Esophagus (tissue), 2 donors: ENCODE measurements around the gene HAND1. TPM values are rescaled to one million over a fixed set of nuclear protein-coding genes. Genes with fewer than 3 reads are reported as not detected.

Experiments used
- H3K27ac ChIP-seq, 2 donors: one replicate each; pipeline ENCODE4 v1.5.1; 2013; ENCODE audit warnings: low read depth in 2 of 2, mild to moderate bottlenecking in 2 of 2, inconsistent platforms in 1 of 2, low read length in 1 of 2, moderate library complexity in 1 of 2
- H3K27me3 ChIP-seq, 2 donors: one replicate each; pipeline ENCODE4 v1.6.1; 2013; ENCODE audit warnings: low read length in 2 of 2, control low read depth in 1 of 2, mild to moderate bottlenecking in 1 of 2; ENCODE audit not compliant: insufficient read depth in 2 of 2, control insufficient read depth in 1 of 2
- H3K36me3 ChIP-seq, 2 donors: one replicate each; pipeline ENCODE4 v1.6.1; 2013; ENCODE audit warnings: low read length in 1 of 2; ENCODE audit not compliant: control insufficient read depth in 2 of 2, insufficient read depth in 2 of 2
- H3K4me1 ChIP-seq, 2 donors: one replicate each; pipeline ENCODE4 v1.6.1; 2013; ENCODE audit warnings: low read length in 1 of 2; ENCODE audit not compliant: control insufficient read depth in 2 of 2, insufficient read depth in 2 of 2
- H3K4me3 ChIP-seq, 2 donors: one replicate each; pipeline ENCODE4 v1.5.1; 2013; ENCODE audit warnings: low read length in 2 of 2, mild to moderate bottlenecking in 2 of 2, low read depth in 1 of 2, moderate library complexity in 1 of 2
- H3K9me3 ChIP-seq, 2 donors: one replicate each; pipeline ENCODE4 v1.6.1; 2013; ENCODE audit warnings: mild to moderate bottlenecking in 2 of 2, low read depth in 1 of 2, low read length in 1 of 2, moderate library complexity in 1 of 2; ENCODE audit not compliant: control insufficient read depth in 2 of 2, insufficient read depth in 1 of 2
- WGBS, 2 donors: extraction: QIAGEN DNeasy Blood & Tissue Kit; methylation state at CpG; one replicate each; pipeline ENCODE4 v1.1.7; 2013; 5-methylcytosine and 5-hydroxymethylcytosine counted together
- polyA plus RNA-seq, 2 donors: library from polyadenylated mRNA; stranded (reverse); fragments of 200-250 nt; gene quantifications; one replicate each; pipeline ENCODE4 v1.2.3, GENCODE V29; 2013
- donor health status: healthy with polysubstance abuse.
- donor health status: Bipolar disorder and iron deficiency.

The HAND1 gene
- polyA plus RNA-seq, 2 donors = not detected

- peaks cover 0 to 2% of the 10 kb centered on the region in 2 donors for H3K9me3 ChIP-seq
- no peak overlapping the region for H3K27ac ChIP-seq
- H3K36me3 ChIP-seq = no peaks in the 10 kb centered on the region
- H3K4me3 ChIP-seq = no peak overlapping the region
- 6 to 11% methylated on average over 49 of the region's 49 CpGs for WGBS, 2 donors
- H3K4me1 ChIP-seq = peaks cover 8 to 12% of the 10 kb centered on the region in 2 donors
- peaks cover 15 to 44% of the 10 kb centered on the region in 2 donors for H3K27me3 ChIP-seq
Measured at GRCh38 chr5:154482528-154483449, 4.8 kb upstream of the HAND1 start.

GRCh38 chr5:154481584-154482381 is 3.8 kb upstream of the HAND1 start:
- H3K4me3 ChIP-seq = no peak overlapping the region
- no peak overlapping the region for H3K27ac ChIP-seq
- H3K36me3 ChIP-seq = no peaks in the 10 kb centered on the region
- 17 to 22% methylated on average over 11 of the region's 11 CpGs for WGBS, 2 donors
- H3K4me1 ChIP-seq = peaks cover 14 to 15% of the 10 kb centered on the region in 2 donors
- peaks cover 0 to 3% of the 10 kb centered on the region in 2 donors for H3K9me3 ChIP-seq
- H3K27me3 ChIP-seq = peaks cover 18 to 51% of the 10 kb centered on the region in 2 donors

GRCh38 chr5:154480847-154481246 is 2.8 kb upstream of the HAND1 start:
- peaks cover 17 to 18% of the 10 kb centered on the region in 2 donors for H3K4me1 ChIP-seq
- peaks cover 0 to 3% of the 10 kb centered on the region in 2 donors for H3K9me3 ChIP-seq
- no peak overlapping the region for H3K4me3 ChIP-seq
- no peaks in the 10 kb centered on the region for H3K36me3 ChIP-seq
- H3K27ac ChIP-seq = no peak overlapping the region
- WGBS, 2 donors = 14 to 19% methylated on average over 3 of the region's 3 CpGs
- peaks cover 18 to 57% of the 10 kb centered on the region in 2 donors for H3K27me3 ChIP-seq

- Histone ChIP-seq H3K36me3 (no peaks in the 10 kb centered on the region), H3K9me3 (peaks cover 0 to 3% of the 10 kb centered on the region in 2 donors), H3K27ac (no peak overlapping the region), H3K4me1 (peaks cover 17 to 18% of the 10 kb centered on the region in 2 donors), H3K4me3 (no peak overlapping the region), H3K27me3 (peaks cover 18 to 58% of the 10 kb centered on the region in 2 donors)
- WGBS, 2 donors = 7 to 12% methylated on average over 21 to 31 of the region's 31 CpGs
Measured at GRCh38 chr5:154479944-154480750, 2.1 kb upstream of the HAND1 start.

GRCh38 chr5:154479160-154479943 is 1.3 kb upstream of the HAND1 start:
- Histone ChIP-seq H3K27ac (no peak overlapping the region), H3K36me3 (no peaks in the 10 kb centered on the region), H3K4me3 (no peak overlapping the region), H3K4me1 (peaks cover 17 to 18% of the 10 kb centered on the region in 2 donors), H3K9me3 (peaks cover 2 to 3% of the 10 kb centered on the region in 2 donors), H3K27me3 (peaks cover 15 to 59% of the 10 kb centered on the region in 2 donors)
- 4% methylated on average over 43 to 44 of the region's 44 CpGs for WGBS, 2 donors

- Histone ChIP-seq H3K9me3 (peaks cover 2 to 3% of the 10 kb centered on the region in 2 donors), H3K27ac (no peak overlapping the region), H3K27me3 (peaks cover 16 to 61% of the 10 kb centered on the region in 2 donors), H3K36me3 (no peaks in the 10 kb centered on the region), H3K4me3 (peak overlapping the region in 1 of 2 donors; percentile 30), H3K4me1 (peaks cover 18 to 20% of the 10 kb centered on the region in 2 donors)
- WGBS, 2 donors = 6 to 9% methylated on average over 25 to 27 of the region's 27 CpGs
Measured at GRCh38 chr5:154478752-154479159, 729 bp upstream of the HAND1 start.

- H3K4me3 ChIP-seq = peak overlapping the region in 1 of 2 donors; percentile 30
Measured at GRCh38 chr5:154477382-154478223, 424 bp downstream of the HAND1 start.

More at GRCh38 chr5:154477382-154478223, 424 bp downstream of the HAND1 start:
- peaks cover 2 to 3% of the 10 kb centered on the region in 2 donors for H3K9me3 ChIP-seq
- peaks cover 16 to 69% of the 10 kb centered on the region in 2 donors for H3K27me3 ChIP-seq
- 4% methylated on average over 67 to 68 of the region's 68 CpGs for WGBS, 2 donors
- H3K36me3 ChIP-seq = no peaks in the 10 kb centered on the region
- no peak overlapping the region for H3K27ac ChIP-seq
- H3K4me1 ChIP-seq = peaks cover 18 to 23% of the 10 kb centered on the region in 2 donors
